Measurements from ENCODE around the gene ACBD7. TPM values are rescaled to one million over a fixed set of nuclear protein-coding genes. Genes with fewer than 3 reads are reported as not detected.

ACBD7 gene
- total and polyA plus RNA-seq, 2 of the 8 experiments (the other 6 are each of a cell fraction or from before 2014, with no cell fraction given), result 9.0 to 17.8 TPM

DNA sequence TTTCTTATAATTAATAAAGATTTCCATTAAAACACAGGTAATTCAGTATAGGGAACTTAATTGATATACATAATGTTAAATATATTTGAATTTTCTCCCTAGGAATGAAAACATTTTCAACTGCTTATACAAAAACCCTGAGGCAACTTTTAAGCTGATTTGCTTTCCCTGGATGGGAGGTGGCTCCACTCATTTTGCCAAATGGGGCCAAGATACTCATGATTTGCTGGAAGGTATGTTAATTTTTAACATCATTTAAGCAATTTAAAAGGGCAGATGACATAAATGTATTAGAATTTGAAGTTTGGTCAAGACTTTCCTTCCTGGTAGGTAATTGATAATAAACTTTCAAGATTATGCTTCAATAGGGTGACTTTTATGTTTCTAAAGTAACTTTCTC, 39.0 kb downstream of the ACBD7 start:
- Histone ChIP-seq H4K5ac (ENCODE audit: insufficient read length, low read depth, low read length) (no peak overlapping the region), H3K9ac (replicated peaks in 1 of 4; ENCODE audit: extremely low read depth in 1 of 4, low read depth in 3 of 4, low read length in 3 of 4) (no peak overlapping the region), H3K23ac (ENCODE audit: insufficient read length) (no peak overlapping the region), H3K79me2 (ENCODE audit: control insufficient read depth in 1 of 2, insufficient read depth in 2 of 2, low read length in 2 of 2) (no peaks in the 10 kb centered on the region), H2BK120ac (replicated peaks; ENCODE audit: low read depth, low read length) (no peak overlapping the region), H3K4me1 (replicated peaks in 1 of 4; ENCODE audit: control insufficient read depth in 3 of 4, insufficient read depth in 4 of 4, low read length in 3 of 4) (peaks cover 0 to 3% (median 0%) of the 10 kb centered on the region in 4 experiments; a peak in 1 of 7 replicates), H2AFZ (ENCODE audit: low read length) (no peak overlapping the region), H2BK20ac (ENCODE audit: low read length) (no peak overlapping the region), H3K27ac (ENCODE audit: low read depth, low read length) (no peak overlapping the region), H3K14ac (ENCODE audit: insufficient read length) (no peak overlapping the region), H3K23me2 (ENCODE audit: low read depth, low read length) (no peaks in the 10 kb centered on the region), H3K18ac (ENCODE audit: extremely low read depth, low read length) (no peak overlapping the region), H2AK5ac (ENCODE audit: low read depth, low read length) (no peak overlapping the region), H2BK12ac (ENCODE audit: low read depth, low read length) (no peak overlapping the region), H2BK15ac (ENCODE audit: low read length) (no peak overlapping the region), H4K8ac (ENCODE audit: extremely low read depth, insufficient read depth, low read length) (no peak overlapping the region), H3K9me3 (ENCODE audit: insufficient read depth in 2 of 2, low read depth in 1 of 2, low read length in 1 of 2) (no peaks in the 10 kb centered on the region), H4K91ac (replicated peaks; ENCODE audit: insufficient read length, low read length) (no peak overlapping the region), H3K79me1 (ENCODE audit: low read depth, low read length) (no peaks in the 10 kb centered on the region), H3K4me3 (ENCODE audit: extremely low read depth in 1 of 4, insufficient read depth in 2 of 4, low read depth in 3 of 4, low read length in 4 of 4) (no peak overlapping the region), H3K4me2 (ENCODE audit: insufficient read depth in 1 of 2, low read depth in 2 of 2, low read length in 2 of 2) (no peak overlapping the region), H3K4ac (replicated peaks; ENCODE audit: insufficient read length, low read depth, low read length) (no peak overlapping the region), H3K36me3 (ENCODE audit: control insufficient read depth in 2 of 4, insufficient read depth in 4 of 4, low read length in 3 of 4) (no peaks in the 10 kb centered on the region), H3K27me3 (replicated peaks in 1 of 4; ENCODE audit: control insufficient read depth in 3 of 4, extremely low read depth in 1 of 4, insufficient read depth in 3 of 4, low read length in 3 of 4) (no peaks in the 10 kb centered on the region), H4K20me1 (replicated peaks in 1 of 2; ENCODE audit: control insufficient read depth in 1 of 2, insufficient read depth in 2 of 2, low read length in 2 of 2) (no peaks in the 10 kb centered on the region), H2BK5ac (ENCODE audit: low read depth, low read length) (no peak overlapping the region), H3K56ac (replicated peaks; ENCODE audit: insufficient read length, low read depth, low read length) (no peak overlapping the region)
- ChIA-PET POLR2A (ENCODE audit: partially characterized antibody) (interaction anchor here (0.6 kb wide), 1 partner anchor 93 kb away, joined by 3 read pairs; no protein-coding TSS in a partner anchor), CTCF (ENCODE audit: partially characterized antibody) (interaction anchor here (0.8 to 1.2 kb wide), 2 partner anchors 57 to 318 kb away, joined by 3 read pairs; no protein-coding TSS in a partner anchor)
- TF ChIP-seq, protein P1, sequence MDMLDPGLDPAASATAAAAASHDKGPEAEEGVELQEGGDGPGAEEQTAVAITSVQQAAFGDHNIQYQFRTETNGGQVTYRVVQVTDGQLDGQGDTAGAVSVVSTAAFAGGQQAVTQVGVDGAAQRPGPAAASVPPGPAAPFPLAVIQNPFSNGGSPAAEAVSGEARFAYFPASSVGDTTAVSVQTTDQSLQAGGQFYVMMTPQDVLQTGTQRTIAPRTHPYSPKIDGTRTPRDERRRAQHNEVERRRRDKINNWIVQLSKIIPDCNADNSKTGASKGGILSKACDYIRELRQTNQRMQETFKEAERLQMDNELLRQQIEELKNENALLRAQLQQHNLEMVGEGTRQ (IDR thresholded peaks at IDR 0.05; ENCODE audit: low read length), result no peak
- TF ChIP-seq FOSL1 (IDR thresholded peaks at IDR 0.05; ENCODE audit: insufficient read depth, low read depth, low read length) (no peak), SP4 (IDR thresholded peaks at IDR 0.05; ENCODE audit: low read length) (no peak), TAF1 (IDR thresholded peaks at IDR 0.05; ENCODE audit: low read depth, low read length) (no peak), GABPA (IDR thresholded peaks at IDR 0.05; ENCODE audit: borderline replicate concordance, insufficient read depth, low read length) (no peak), GTF2F1 (IDR thresholded peaks at IDR 0.05; ENCODE audit: borderline replicate concordance, low read depth, low read length) (no peak), POU5F1 (IDR thresholded peaks at IDR 0.05; ENCODE audit: low read depth, low read length) (no peak), SIN3A (conservative IDR thresholded peaks at IDR 0.05 in 1 of 2, IDR thresholded peaks at IDR 0.05 in 1 of 2; ENCODE audit: low read depth in 1 of 2, low read length in 2 of 2) (no peak), KDM4A (IDR thresholded peaks at IDR 0.05; ENCODE audit: low read depth, low read length, severe bottlenecking) (no peak), ZNF274 (IDR thresholded peaks at IDR 0.05; ENCODE audit: borderline replicate concordance, extremely low read depth, low read length) (no peak), RBBP5 (IDR thresholded peaks at IDR 0.05; ENCODE audit: borderline replicate concordance, low read depth, low read length) (no peak), SUZ12 (IDR thresholded peaks at IDR 0.05; ENCODE audit: low read length) (no peak), MAX (IDR thresholded peaks at IDR 0.05) (no peak), CREB1 (IDR thresholded peaks at IDR 0.05) (no peak)
- FAIRE-seq (no peak), DNase-seq (ENCODE audit: low read depth in 1 of 2, low spot score in 2 of 2) (no peak)

Data from H1 (cell line).